Astrocyte (in vitro differentiated cells and primary cell): ENCODE results near the gene MAPK8IP1.

Experiments
- EZH2 ChIP-seq: IDR thresholded peaks from 2 replicates; pipeline ENCODE4 v1.6.1; 2012; ENCODE audit warnings: mild to moderate bottlenecking, low read length, inconsistent platforms; ENCODE audit not compliant: insufficient read depth
- TF ChIP-seq, protein P1 (sequence below): IDR thresholded peaks from 2 replicates; pipeline ENCODE4 v1.5.1; 2011; ENCODE audit warnings: low read depth, mild to moderate bottlenecking, inconsistent platforms, low read length, moderate library complexity; ENCODE audit not compliant: insufficient read depth

DNA sequence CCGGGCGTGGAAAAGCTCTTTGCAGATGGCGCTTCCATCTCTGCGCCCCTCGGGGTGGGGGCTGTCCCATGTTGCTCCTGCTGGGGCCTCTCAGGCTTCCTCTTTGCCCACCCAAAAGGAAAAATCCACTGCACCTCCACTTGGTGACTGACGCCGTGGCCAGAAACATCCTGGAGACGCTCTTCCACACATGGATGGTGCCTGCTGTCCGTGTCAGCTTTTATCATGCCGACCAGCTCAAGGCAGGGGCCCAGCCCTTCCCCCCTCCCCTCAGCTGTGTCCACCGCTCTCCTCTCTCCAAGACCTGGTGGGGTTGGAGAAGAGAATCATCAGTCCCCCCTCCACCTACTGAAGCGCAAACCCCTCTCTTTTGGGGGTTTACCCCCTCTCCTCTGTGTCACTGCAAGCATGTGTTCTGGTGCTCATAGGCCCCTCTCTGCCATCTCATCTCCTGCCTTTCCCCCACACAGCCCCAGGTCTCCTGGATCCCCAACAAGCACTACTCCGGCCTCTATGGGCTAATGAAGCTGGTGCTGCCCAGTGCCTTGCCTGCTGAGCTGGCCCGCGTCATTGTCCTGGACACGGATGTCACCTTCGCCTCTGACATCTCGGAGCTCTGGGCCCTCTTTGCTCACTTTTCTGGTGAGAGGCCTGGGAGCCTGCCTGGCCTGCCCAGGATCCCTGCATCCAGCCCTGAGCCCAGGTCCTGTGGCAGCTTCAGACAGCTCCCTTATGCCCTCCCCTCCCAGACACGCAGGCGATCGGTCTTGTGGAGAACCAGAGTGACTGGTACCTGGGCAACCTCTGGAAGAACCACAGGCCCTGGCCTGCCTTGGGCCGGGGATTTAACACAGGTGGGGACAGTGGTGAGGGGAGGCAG, 38.8 kb downstream of the MAPK8IP1 start:
- TF ChIP-seq EZH2: no peak
- TF ChIP-seq, protein P1, sequence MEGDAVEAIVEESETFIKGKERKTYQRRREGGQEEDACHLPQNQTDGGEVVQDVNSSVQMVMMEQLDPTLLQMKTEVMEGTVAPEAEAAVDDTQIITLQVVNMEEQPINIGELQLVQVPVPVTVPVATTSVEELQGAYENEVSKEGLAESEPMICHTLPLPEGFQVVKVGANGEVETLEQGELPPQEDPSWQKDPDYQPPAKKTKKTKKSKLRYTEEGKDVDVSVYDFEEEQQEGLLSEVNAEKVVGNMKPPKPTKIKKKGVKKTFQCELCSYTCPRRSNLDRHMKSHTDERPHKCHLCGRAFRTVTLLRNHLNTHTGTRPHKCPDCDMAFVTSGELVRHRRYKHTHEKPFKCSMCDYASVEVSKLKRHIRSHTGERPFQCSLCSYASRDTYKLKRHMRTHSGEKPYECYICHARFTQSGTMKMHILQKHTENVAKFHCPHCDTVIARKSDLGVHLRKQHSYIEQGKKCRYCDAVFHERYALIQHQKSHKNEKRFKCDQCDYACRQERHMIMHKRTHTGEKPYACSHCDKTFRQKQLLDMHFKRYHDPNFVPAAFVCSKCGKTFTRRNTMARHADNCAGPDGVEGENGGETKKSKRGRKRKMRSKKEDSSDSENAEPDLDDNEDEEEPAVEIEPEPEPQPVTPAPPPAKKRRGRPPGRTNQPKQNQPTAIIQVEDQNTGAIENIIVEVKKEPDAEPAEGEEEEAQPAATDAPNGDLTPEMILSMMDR: no peak
